ENCODE results near the gene FBXL17. TPM values are rescaled to one million over a fixed set of nuclear protein-coding genes. Genes with fewer than 3 reads are reported as not detected.
A peak's percentile ranks its signal among the peaks of the same experiment; 100 is the strongest.

Gene FBXL17
- total and polyA plus RNA-seq, 2 of the 13 experiments (the other 11 are each of a cell fraction or from before 2014, with no cell fraction given): 3.0 to 7.9 TPM

GRCh38 chr5:107919969-107920368 is 461.9 kb downstream of the FBXL17 start:
- 75% methylated on average over 6 of the region's 6 CpGs for WGBS (ENCODE audit: low lambda C conversion rate)
- POLR2A ChIA-PET: no interaction called here
- Histone ChIP-seq H3K36me3 (replicated peaks in 1 of 2; ENCODE audit: control insufficient read depth in 1 of 2, insufficient read depth in 2 of 2, low read length in 2 of 2) (no peaks in the 10 kb centered on the region), H3K9ac (ENCODE audit: insufficient read depth, low read depth, low read length) (no peak overlapping the region), H3K4me2 (ENCODE audit: low read depth, low read length) (no peak overlapping the region), H3K79me2 (ENCODE audit: insufficient read depth, low read length) (no peaks in the 10 kb centered on the region), H3K9me3 (ENCODE audit: low read length) (no peaks in the 10 kb centered on the region), H4K20me1 (ENCODE audit: insufficient read depth, low read length) (no peaks in the 10 kb centered on the region), H3K27me3 (ENCODE audit: control insufficient read depth in 1 of 2, insufficient read depth in 2 of 2, low read length in 2 of 2) (no peaks in the 10 kb centered on the region), H3K4me3 (replicated peaks in 1 of 3; ENCODE audit: insufficient read depth in 1 of 3, low read depth in 2 of 3, low read length in 3 of 3) (no peak overlapping the region), H3K27ac (ENCODE audit: extremely low read length, insufficient read depth, low read length) (no peak overlapping the region), H3K4me1 (ENCODE audit: insufficient read depth, low read length) (no peaks in the 10 kb centered on the region), H2AFZ (ENCODE audit: low read length) (no peak overlapping the region)
- FAIRE-seq: no peak
- in situ Hi-C loops (cut with HindIII; ENCODE audit: extremely low pct_ligation_motif_present, low pct_unique_long_range_greater_than_20kb) (no loop called here), intact Hi-C loops (cut with micrococcal nuclease; ENCODE audit: unreplicated experiment) (no loop called here)
- BruUV-seq (replicated peaks): no TSS peak
- TF ChIP-seq PRDM15 (CRISPR knock-in tag; IDR thresholded peaks at IDR 0.05) (no peak), POLR2AphosphoS2 (IDR thresholded peaks at IDR 0.05; ENCODE audit: low read depth, low read length) (no peak), ZNF143 (CRISPR knock-in tag; IDR thresholded peaks at IDR 0.05) (no peak), MAFK (conservative IDR thresholded peaks at IDR 0.05 in 1 of 2, IDR thresholded peaks at IDR 0.05 in 1 of 2; ENCODE audit: low read length in 2 of 2) (peak in 1 of 2 experiments; percentile 32; a peak in 1 of 4 replicates)
- no peak for DNase-seq (ENCODE audit: low spot score)
- no peak for ATAC-seq
- CTCF ChIA-PET (ENCODE audit: low intra/inter-chr PET ratio, low total read pairs): no interaction called here

GRCh38 chr5:107919361-107919760 is 462.5 kb downstream of the FBXL17 start:
- no peak overlapping the region for H3K27ac ChIP-seq (ENCODE audit: extremely low read length, insufficient read depth, low read length)
- ChIA-PET POLR2A (no interaction called here), CTCF (ENCODE audit: low intra/inter-chr PET ratio, low total read pairs) (no interaction called here)
- H3K4me2 ChIP-seq (ENCODE audit: low read depth, low read length): no peak overlapping the region
- FAIRE-seq: no peak
- DNase-seq (ENCODE audit: low spot score): no peak
- no peaks in the 10 kb centered on the region for H3K36me3 ChIP-seq (replicated peaks in 1 of 2; ENCODE audit: control insufficient read depth in 1 of 2, insufficient read depth in 2 of 2, low read length in 2 of 2)
- H3K27me3 ChIP-seq (ENCODE audit: control insufficient read depth in 1 of 2, insufficient read depth in 2 of 2, low read length in 2 of 2): no peaks in the 10 kb centered on the region
- no peaks in the 10 kb centered on the region for H3K9me3 ChIP-seq (ENCODE audit: low read length)
- H3K4me3 ChIP-seq (replicated peaks in 1 of 3; ENCODE audit: insufficient read depth in 1 of 3, low read depth in 2 of 3, low read length in 3 of 3): no peak overlapping the region
- WGBS (ENCODE audit: low lambda C conversion rate): 71% methylated on average over 4 of the region's 4 CpGs
- in situ Hi-C loops (cut with HindIII; ENCODE audit: extremely low pct_ligation_motif_present, low pct_unique_long_range_greater_than_20kb) (no loop called here), intact Hi-C loops (cut with micrococcal nuclease; ENCODE audit: unreplicated experiment) (no loop called here)
- H3K9ac ChIP-seq (ENCODE audit: insufficient read depth, low read depth, low read length): no peak overlapping the region
- H3K79me2 ChIP-seq (ENCODE audit: insufficient read depth, low read length): no peaks in the 10 kb centered on the region
- no peak for ATAC-seq
- H2AFZ ChIP-seq (ENCODE audit: low read length): no peak overlapping the region
- no peaks in the 10 kb centered on the region for H3K4me1 ChIP-seq (ENCODE audit: insufficient read depth, low read length)
- H4K20me1 ChIP-seq (ENCODE audit: insufficient read depth, low read length): no peaks in the 10 kb centered on the region
- BruUV-seq (replicated peaks): no TSS peak
- TF ChIP-seq ZFP41 (CRISPR knock-in tag; IDR thresholded peaks at IDR 0.05; ENCODE audit: borderline replicate concordance) (no peak), FOXC1 (CRISPR knock-in tag; IDR thresholded peaks at IDR 0.05; ENCODE audit: borderline replicate concordance) (no peak), FUBP1 (CRISPR knock-in tag; IDR thresholded peaks at IDR 0.05; ENCODE audit: borderline replicate concordance) (no peak), CBFB (CRISPR knock-in tag; IDR thresholded peaks at IDR 0.05) (no peak), ZNF30 (CRISPR knock-in tag; IDR thresholded peaks at IDR 0.05) (no peak), DBP (CRISPR knock-in tag; IDR thresholded peaks at IDR 0.05; ENCODE audit: not compliant biosample characterization) (no peak)
